Measurements from ENCODE around the gene TMTC2.

Gene TMTC2

DNA sequence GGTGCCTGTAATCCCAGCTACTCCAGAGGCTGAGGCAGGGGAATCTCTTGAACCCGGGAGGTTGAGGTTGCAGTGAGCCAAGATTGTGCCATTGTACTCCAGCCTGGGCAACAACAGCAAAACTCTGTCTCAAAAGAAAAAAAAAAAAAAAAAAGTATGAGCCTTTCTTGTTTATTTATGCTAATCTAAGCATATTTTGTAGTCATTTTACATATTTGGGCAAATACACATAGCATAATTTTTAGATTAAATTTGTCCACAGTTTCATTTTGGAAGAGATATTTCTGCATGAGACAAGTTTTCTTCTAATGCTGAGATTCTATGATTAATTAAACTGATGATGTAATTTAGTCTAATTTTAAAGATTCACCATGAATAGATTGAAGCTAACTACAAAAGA lies 494.4 kb downstream of the TMTC2 start:
- no peak overlapping the region for H3K4me3 ChIP-seq (replicated peaks; ENCODE audit: low read depth, low read length)
- TF ChIP-seq, protein P1, sequence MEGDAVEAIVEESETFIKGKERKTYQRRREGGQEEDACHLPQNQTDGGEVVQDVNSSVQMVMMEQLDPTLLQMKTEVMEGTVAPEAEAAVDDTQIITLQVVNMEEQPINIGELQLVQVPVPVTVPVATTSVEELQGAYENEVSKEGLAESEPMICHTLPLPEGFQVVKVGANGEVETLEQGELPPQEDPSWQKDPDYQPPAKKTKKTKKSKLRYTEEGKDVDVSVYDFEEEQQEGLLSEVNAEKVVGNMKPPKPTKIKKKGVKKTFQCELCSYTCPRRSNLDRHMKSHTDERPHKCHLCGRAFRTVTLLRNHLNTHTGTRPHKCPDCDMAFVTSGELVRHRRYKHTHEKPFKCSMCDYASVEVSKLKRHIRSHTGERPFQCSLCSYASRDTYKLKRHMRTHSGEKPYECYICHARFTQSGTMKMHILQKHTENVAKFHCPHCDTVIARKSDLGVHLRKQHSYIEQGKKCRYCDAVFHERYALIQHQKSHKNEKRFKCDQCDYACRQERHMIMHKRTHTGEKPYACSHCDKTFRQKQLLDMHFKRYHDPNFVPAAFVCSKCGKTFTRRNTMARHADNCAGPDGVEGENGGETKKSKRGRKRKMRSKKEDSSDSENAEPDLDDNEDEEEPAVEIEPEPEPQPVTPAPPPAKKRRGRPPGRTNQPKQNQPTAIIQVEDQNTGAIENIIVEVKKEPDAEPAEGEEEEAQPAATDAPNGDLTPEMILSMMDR (IDR thresholded peaks at IDR 0.05; ENCODE audit: low read length, missing control alignments): no peak
- DNase-seq (ENCODE audit: low read depth): no peak

- H3K4me3 ChIP-seq (replicated peaks; ENCODE audit: low read depth, low read length): no peak overlapping the region
- DNase-seq (ENCODE audit: low read depth): no peak
- TF ChIP-seq, protein P1 (IDR thresholded peaks at IDR 0.05; ENCODE audit: low read length, missing control alignments): no peak
Observed at GRCh38 chr12:83183132-83183531, 496.4 kb downstream of the TMTC2 start.

Data from fibroblast of pulmonary artery (primary cell).